ENCODE data around the gene WDR43.

DNA sequence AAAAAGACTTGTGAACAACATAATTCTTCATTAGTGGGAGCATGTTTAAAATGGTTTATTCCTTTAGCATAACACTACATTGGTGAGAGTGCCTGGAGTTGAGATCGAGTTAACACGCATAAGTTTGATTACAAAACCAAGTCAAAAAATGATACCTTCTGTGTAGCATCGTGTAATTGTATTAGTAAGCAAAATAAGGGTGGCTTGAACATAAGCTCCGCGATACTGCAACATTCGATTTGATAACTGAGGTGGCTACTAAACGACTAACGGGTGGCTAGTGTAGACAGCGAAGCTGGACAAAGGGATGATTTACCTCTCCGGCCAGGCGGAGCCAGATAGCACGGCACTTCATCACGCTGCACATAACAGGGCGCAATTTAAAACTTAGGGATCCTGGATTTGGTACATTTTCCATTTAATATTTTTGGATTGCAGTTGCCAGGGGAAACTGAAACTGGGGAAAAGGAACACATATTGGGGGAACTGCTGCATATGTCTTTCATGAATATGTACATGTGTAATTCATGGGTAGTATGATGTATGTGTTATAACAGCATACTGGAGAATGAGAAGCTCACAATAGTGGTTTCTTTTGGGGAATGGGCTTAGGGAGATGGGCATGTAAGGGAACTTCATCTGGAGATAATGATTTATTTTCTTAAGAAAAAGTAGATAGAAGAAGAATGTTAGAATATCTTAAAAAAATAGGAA, 50.2 kb downstream of the WDR43 start:
- TF ChIP-seq POLR2A (IDR thresholded peaks at IDR 0.05): no peak
- TF ChIP-seq, protein P1, sequence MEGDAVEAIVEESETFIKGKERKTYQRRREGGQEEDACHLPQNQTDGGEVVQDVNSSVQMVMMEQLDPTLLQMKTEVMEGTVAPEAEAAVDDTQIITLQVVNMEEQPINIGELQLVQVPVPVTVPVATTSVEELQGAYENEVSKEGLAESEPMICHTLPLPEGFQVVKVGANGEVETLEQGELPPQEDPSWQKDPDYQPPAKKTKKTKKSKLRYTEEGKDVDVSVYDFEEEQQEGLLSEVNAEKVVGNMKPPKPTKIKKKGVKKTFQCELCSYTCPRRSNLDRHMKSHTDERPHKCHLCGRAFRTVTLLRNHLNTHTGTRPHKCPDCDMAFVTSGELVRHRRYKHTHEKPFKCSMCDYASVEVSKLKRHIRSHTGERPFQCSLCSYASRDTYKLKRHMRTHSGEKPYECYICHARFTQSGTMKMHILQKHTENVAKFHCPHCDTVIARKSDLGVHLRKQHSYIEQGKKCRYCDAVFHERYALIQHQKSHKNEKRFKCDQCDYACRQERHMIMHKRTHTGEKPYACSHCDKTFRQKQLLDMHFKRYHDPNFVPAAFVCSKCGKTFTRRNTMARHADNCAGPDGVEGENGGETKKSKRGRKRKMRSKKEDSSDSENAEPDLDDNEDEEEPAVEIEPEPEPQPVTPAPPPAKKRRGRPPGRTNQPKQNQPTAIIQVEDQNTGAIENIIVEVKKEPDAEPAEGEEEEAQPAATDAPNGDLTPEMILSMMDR (IDR thresholded peaks at IDR 0.05): no peak
